ENCODE results near the gene UGT1A7.

DNA sequence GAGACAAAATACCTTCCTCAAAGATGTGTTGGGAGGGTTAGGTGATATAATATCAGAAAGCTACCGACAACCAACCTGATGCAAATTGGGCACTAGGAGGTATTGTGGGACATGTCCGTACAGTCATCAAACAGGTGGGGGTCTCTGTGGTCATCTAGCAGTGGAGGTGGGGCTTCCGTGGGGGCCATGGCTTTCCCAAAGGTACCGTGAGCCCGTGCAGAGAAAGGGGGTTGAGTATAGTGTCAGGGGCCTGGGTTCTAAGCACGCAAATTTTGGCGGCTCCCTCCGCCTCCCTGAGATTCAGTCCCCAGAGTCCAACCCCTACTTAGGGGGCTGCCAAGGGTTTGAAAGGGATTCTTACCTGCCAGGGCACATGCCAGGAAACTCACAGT, 140.0 kb downstream of the UGT1A7 start:
- TF ChIP-seq CTCF (IDR thresholded peaks at IDR 0.05; ENCODE audit: borderline replicate concordance, extremely low read depth, low read length, poor library complexity, severe bottlenecking) (no peak), EZH2 (IDR thresholded peaks at IDR 0.05; ENCODE audit: borderline replicate concordance, low read depth, low read length, severe bottlenecking) (no peak)

All from DND-41 (cell line).